ENCODE data around the gene MYO9A. TPM values are rescaled to one million over a fixed set of nuclear protein-coding genes. Genes with fewer than 3 reads are reported as not detected.

MYO9A gene
- total RNA-seq, 1 donor from 2014 or later, result 27.5 TPM

DNA sequence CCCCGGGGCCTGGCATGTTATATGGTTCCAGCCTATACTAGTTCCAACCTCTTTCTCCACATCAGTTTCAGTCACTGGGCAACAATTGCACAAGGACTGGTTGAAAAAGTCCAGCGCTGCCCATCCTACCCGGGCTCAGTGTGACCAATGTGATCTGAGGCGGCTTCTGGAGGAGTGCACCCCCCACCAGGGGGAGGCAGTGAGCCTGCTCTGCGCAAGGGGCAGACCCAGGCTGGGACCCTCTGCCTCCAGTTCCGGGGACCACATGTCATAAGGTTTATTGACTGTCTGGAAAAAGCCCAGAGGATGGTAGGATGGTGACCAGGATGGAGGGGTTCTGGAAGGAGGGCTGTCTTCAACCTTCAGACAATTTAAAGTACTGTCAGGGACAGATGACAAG is 333.2 kb downstream of the MYO9A start:
- intact Hi-C loops (cut with DNase I), result no loop called here
- DNase-seq (ENCODE audit: missing footprints) (no peak), ATAC-seq (no peak)

DNA sequence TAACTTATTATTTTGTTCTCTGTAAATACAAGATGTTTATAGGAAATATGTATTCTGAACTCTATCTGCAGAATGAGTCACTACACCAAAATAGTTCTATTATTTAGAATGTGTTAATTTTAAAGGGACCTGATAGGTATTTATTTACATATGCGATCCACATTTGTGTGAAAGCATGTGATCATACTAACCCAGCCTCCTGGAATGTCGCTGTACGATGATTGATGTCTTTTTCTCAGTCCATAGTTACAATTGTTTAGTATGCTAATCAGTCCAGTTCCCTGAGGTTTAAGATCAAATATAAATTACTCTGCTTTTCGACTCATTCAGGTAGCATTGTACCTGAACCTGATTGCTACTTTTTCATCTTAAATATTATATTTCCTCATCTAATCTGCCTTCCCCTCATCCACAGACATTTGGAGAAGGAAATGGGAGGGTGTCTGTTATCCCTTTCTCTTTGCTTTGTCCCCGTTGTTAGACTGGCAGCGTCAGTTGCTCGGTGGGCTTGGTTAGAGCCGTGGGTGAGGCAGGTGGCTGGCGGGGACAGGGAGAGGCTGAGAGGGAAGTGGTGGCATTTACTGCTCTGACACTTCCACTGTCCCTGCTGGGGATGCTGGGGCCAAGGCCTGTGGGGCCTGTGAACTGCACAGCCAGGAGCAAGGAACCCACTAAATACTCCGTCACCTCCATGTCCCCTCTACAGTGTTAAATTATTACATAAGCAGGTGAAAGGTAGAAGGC is 335.4 kb downstream of the MYO9A start:
- DNase-seq (ENCODE audit: missing footprints) (no peak), ATAC-seq (no peak)
- intact Hi-C loops (cut with DNase I), result no loop called here

DNA sequence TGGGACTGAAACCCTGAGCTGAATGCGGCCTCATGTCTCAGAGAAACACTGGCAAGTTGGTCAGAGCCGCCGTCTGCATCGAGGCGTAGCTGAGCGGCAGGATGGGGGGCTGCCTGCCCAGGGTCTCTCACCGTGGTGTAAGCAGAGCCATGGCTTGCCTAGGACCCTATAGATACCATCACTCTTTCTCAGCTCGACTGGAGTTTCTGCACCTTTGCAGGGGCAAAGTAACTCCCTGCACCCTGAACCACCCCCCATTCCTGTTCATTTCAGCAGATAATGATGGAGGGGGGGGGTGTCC is 336.0 kb downstream of the MYO9A start:
- intact Hi-C loops (cut with DNase I), result no loop called here
- ATAC-seq (no peak), DNase-seq (ENCODE audit: missing footprints) (no peak)

DNA sequence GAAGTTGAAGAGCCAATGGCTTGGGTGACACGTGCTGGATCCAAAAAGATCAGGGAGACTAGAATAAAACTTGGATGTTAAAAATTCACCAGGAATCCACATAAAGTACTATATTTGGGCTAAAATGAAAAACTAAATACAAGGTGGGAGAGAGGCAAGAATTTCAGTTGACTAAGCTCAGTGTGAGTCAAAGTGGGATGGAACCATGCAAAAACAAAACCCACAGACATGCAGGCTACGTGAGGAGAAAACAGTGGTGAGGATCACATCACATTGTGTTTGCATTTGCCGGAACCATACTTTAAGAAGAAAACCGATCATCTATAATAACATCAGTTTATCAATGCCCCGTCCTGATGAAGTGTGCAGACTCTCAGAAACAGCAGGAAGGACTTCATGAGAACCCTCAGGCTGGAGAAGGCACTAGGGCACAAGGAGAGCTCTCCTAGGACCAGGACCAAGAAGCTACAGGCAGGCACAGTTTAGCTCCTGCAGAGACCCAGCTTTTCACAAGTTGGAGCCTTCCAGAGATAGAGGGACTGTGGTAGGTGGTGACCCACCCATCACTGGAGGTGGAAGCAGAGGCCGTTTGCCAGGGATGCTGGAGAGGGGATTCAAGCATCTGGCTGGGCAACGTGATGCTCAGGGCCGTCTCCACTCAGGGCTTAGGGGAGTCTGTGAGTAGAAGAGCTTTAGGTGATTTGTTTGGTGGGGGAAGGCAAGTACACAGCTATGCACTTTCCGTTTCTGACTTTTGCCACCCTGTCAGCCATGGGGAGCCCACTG is 336.6 kb downstream of the MYO9A start:
- intact Hi-C loops (cut with DNase I), result no loop called here
- DNase-seq (ENCODE audit: missing footprints), result no peak
- no peak for ATAC-seq

DNA sequence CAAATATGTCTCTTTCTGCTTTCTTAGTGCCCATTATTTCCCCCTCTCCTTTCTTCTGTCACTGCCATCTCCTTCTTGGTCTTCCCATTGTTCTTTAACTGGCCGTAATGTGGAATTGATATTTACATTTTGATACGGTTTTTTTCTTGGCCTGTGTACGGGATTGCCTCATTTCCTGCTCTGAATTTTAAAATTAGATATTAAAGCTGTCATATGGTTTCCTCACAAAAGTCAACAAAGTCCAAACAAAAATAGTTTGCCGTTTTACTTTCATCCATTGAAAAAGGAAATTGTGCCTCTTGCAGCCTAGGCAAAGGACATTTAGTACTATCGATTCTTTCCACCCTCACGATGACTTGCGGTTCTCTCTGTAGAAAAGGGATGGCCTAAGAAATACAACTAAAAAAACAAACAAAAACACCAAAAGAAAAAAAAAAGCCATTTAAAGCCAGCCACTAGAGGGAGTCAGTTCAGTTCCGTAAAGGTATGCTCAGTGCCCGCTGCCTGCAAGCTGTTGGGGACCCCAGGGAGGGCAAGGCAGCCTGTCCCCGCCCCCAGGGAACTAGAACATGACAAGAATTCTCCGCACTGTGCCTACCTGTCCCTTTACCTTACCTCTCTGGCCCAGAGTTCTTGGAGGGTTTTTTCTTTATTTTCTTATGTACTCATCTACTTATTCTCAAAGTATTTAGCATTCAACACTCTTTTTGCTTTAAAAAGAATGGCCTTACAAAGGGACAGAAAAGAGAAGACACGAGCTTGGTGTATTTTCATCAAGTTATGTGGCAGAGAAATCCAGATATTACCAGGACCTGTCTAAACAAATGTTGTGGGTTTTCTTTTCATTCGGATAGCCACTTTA is 337.6 kb downstream of the MYO9A start:
- intact Hi-C loops (cut with DNase I), result no loop called here
- no peak for ATAC-seq
- no peak for DNase-seq (ENCODE audit: missing footprints)

DNA sequence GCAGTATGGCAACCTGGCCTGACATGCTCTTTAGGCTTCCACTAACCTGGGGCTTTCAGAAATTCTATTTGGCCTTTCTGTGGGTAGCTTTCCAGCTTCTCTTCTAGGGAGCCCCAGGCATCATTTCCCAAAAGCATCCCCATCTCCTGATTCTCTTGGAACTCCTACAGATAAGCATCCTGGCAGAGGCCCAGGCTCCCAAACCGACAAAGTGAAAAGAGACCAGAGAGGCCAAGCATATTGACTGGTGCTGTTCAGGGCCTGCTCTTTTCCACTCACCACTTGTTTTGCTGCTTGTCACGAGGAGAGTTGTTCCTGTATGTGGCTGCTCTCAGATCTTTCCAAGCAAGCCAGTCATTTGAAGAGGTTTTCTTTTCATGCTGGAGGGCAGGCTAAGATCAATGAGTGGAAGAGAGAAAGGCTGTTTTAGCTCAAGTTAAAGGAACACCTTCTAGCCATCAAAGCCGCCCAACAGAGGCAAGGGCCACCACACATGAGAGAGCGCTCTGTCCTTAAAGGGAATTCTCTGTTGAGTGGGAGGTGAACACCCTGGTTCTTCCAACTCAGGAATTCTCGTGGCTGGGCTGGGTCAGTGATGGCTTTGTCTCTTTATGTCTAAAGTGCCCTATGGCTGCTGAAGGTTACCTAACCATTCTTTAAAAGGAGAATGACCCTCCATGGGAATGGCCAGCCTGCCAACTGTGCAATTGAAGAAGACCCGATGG is 338.7 kb downstream of the MYO9A start:
- intact Hi-C loops (cut with DNase I), result no loop called here
- no peak for ATAC-seq
- DNase-seq (ENCODE audit: missing footprints), result no peak

DNA sequence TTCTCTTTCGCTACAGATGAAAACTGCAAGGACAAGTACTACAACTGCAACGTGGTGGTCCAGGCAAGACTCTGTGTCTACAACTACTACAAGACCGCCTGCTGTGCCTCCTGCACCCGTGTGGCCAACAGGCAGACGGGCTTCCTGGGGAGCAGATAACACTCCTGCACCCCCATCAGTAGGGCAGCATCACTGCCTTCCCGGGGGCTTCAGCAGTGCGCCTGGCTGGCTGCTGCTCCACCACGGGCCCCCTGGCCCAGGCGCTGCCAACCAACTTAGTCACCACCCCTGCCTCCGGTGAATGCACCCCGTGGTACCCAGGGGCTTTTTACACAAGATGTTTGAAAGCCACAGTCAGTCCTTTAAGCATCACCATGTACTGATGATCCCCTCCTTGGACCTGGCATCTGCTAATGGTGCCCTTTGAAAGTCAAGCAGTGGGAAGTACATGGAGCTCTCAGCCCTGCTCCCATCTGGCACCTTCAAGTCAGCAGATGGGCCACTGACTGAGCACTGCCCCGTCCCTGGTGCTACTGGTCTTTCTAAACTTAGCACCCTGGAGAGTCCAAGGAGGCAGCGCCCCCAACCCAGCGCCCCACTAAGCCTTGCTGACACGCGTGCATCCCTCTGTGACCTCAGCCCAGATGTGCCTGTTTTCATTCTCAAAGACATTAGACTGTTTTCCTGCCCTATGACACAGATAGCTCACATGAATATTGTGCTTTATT is 340.6 kb downstream of the MYO9A start:
- DNase-seq (ENCODE audit: missing footprints), result no peak
- ATAC-seq, result no peak
- intact Hi-C loops (cut with DNase I), result no loop called here

DNA sequence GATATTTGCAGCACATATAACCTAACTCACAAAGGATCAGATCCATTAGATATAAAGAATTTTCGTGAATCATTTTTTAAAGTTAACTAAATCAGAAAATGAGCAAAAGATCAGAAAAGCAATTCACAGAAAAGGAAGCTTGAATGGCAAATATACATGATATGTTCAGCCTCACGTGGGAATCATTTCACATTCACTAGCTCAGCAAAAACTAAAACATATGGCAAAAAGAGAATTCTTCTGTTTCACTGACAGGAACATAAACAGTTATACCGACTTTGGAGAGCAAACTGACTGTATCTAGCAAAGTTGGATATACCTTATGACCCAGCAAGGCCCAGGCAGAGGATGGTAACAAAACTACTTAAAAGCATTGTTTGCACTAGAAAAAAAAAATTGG is 341.6 kb downstream of the MYO9A start:
- intact Hi-C loops (cut with DNase I), result no loop called here
- no peak for DNase-seq (ENCODE audit: missing footprints)
- ATAC-seq, result no peak

DNA sequence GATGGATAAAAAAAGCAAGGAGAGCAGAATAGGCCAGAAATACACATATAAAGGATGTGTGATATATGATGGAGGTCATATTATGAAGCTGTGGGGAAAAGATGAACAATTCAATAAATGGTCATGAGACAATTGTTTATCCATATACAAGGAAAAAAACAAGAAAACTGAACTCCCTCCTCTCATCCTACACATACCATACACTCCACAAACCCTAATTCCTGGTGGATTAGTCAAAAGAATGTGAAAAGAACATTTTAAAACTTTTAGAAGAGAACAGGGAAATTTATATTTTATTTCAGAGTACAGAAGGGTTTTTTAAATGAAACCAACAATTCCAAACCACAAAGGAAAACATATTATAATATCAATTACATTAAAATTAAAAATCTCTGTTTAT is 342.1 kb downstream of the MYO9A start:
- ATAC-seq (no peak), DNase-seq (ENCODE audit: missing footprints) (no peak)
- intact Hi-C loops (cut with DNase I), result no loop called here

DNA sequence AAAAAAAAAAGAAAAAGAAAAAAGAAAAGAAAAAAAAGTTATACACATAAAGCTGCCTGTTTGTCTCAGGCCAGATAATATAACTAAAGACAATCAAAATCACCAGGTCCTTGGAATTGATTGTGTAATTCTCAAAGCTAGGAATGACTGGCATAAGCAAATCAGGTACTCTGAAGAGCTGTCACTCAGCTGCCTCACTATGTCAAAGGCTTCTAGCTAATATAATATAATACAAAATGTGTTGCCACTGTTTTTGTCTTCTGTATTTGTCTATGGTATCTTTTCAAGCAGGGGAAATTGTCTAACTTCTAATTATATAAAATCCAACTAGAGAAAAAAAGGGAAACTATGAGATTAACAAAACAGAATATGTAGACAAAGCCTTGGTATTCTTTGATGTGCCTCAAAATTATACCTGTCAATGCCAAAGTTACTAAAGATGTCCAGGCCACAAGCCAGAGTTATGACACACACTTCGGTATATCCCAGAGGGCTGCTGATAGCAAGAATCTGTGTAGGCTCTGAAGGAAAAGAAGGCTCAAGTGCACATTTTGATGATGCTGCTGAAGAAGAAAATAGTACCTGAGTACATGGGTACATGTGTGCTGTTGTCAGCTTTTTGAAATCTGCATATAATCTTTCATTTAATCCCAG is 344.6 kb downstream of the MYO9A start:
- DNase-seq (ENCODE audit: missing footprints), result no peak
- intact Hi-C loops (cut with DNase I), result no loop called here
- no peak for ATAC-seq

Other genes with a start within 250 kb of the MYO9A start
- gene SENP8, start 253 bp upstream of the MYO9A start, total RNA-seq, result 5.9 TPM
- not detected for gene GRAMD2A, start 79.6 kb upstream of the MYO9A start, total RNA-seq
- 1,022 TPM for gene PKM, start 113.0 kb upstream of the MYO9A start, total RNA-seq
- gene PARP6, start 154.4 kb upstream of the MYO9A start, total RNA-seq, result 46.4 TPM
- 1.6 TPM for gene CELF6, start 202.0 kb upstream of the MYO9A start, total RNA-seq

All from Right ventricle myocardium inferior (tissue), 1 donor.